HG03460 (cell line): ENCODE measurements around the gene ENOX1.
"Not testable (repeated sequence)": the region's sequence is repeated elsewhere in the genome, so short reads cannot be mapped to it uniquely, and the experiment has no call there.

Experiments
- ATAC-seq: cut with Tn5 transposase; IDR thresholded peaks from one replicate; pipeline ENCODE4 v1.9.1; 2021; ENCODE audit not compliant: unreplicated experiment

Gene ENOX1

GRCh38 chr13:43786766-43787517 lies at the start of gene ENOX1:
ENOX1 (minus strand) TSS chr13:43786972.
- no peak for ATAC-seq

- ATAC-seq = no peak
Measured at GRCh38 chr13:43835701-43836100, 48.9 kb upstream of the ENOX1 start.

- no peak for ATAC-seq
Measured at GRCh38 chr13:43831088-43831487, 44.3 kb upstream of the ENOX1 start.

GRCh38 chr13:43830497-43830881 lies 43.7 kb upstream of the ENOX1 start:
- ATAC-seq = no peak

GRCh38 chr13:43824656-43825055 lies 37.9 kb upstream of the ENOX1 start:
- not testable (repeated sequence) for ATAC-seq

- ATAC-seq = no peak
Measured at GRCh38 chr13:43822969-43823368, 36.2 kb upstream of the ENOX1 start.

- ATAC-seq = no peak
Measured at GRCh38 chr13:43816401-43816889, 29.7 kb upstream of the ENOX1 start.

GRCh38 chr13:43815204-43815603 lies 28.4 kb upstream of the ENOX1 start:
- no peak for ATAC-seq

- no peak for ATAC-seq
Measured at GRCh38 chr13:43808676-43809075, 21.9 kb upstream of the ENOX1 start.

- no peak for ATAC-seq
Measured at GRCh38 chr13:43805681-43806128, 18.9 kb upstream of the ENOX1 start.

GRCh38 chr13:43805071-43805468 lies 18.3 kb upstream of the ENOX1 start:
- ATAC-seq = no peak

- no peak for ATAC-seq
Measured at GRCh38 chr13:43804461-43805070, 17.8 kb upstream of the ENOX1 start.

- no peak for ATAC-seq
Measured at GRCh38 chr13:43802511-43802910, 15.7 kb upstream of the ENOX1 start.

- no peak for ATAC-seq
Measured at GRCh38 chr13:43800828-43801227, 14.1 kb upstream of the ENOX1 start.

GRCh38 chr13:43799191-43799590 lies 12.4 kb upstream of the ENOX1 start:
- ATAC-seq = no peak

- no peak for ATAC-seq
Measured at GRCh38 chr13:43797869-43798268, 11.1 kb upstream of the ENOX1 start.

GRCh38 chr13:43797159-43797558 lies 10.4 kb upstream of the ENOX1 start:
- no peak for ATAC-seq

- no peak for ATAC-seq
Measured at GRCh38 chr13:43794416-43794815, 7.6 kb upstream of the ENOX1 start.

GRCh38 chr13:43792076-43792881 lies 5.5 kb upstream of the ENOX1 start:
- ATAC-seq = no peak

- no peak for ATAC-seq
Measured at GRCh38 chr13:43787997-43788396, 1.2 kb upstream of the ENOX1 start.

GRCh38 chr13:43787518-43787891 lies 733 bp upstream of the ENOX1 start:
- ATAC-seq = no peak

GRCh38 chr13:43786472-43786765 lies 353 bp downstream of the ENOX1 start:
- no peak for ATAC-seq
